Dendritic cell treated with granulocyte-macrophage colony-stimulating factor and Interleukin-4, amounts not matched to agents 40 ng/mL and 50 ng/mL, for 4 days (primary cell): ENCODE data around the gene ANTXR1.

Experiments
- H3K27ac Mint-ChIP-seq: one replicate; pipeline ENCODE4 v1.8.0; 2022; ENCODE audit warnings: mild to moderate bottlenecking, mixed read lengths
- H3K27me3 Mint-ChIP-seq: one replicate; pipeline ENCODE4 v1.8.0; 2022; ENCODE audit warnings: mild to moderate bottlenecking, mixed read lengths
- H3K36me3 Mint-ChIP-seq: one replicate; pipeline ENCODE4 v1.8.0; 2022; ENCODE audit warnings: low read depth, mixed read lengths
- H3K4me1 Mint-ChIP-seq: one replicate; pipeline ENCODE4 v1.8.0; 2022; ENCODE audit warnings: low read depth, mixed read lengths
- H3K4me3 Mint-ChIP-seq: one replicate; pipeline ENCODE4 v1.8.0; 2022; ENCODE audit warnings: mild to moderate bottlenecking, moderate library complexity, mixed read lengths
- H3K9me3 Mint-ChIP-seq: one replicate; pipeline ENCODE4 v1.8.0; 2022; ENCODE audit warnings: mixed read lengths
- intact Hi-C: fragments of 100-400 bp; cut with micrococcal nuclease; formaldehyde crosslinking; loops from one replicate; pipeline ENCODE4 v1.15.0; 2022

ANTXR1 gene

DNA sequence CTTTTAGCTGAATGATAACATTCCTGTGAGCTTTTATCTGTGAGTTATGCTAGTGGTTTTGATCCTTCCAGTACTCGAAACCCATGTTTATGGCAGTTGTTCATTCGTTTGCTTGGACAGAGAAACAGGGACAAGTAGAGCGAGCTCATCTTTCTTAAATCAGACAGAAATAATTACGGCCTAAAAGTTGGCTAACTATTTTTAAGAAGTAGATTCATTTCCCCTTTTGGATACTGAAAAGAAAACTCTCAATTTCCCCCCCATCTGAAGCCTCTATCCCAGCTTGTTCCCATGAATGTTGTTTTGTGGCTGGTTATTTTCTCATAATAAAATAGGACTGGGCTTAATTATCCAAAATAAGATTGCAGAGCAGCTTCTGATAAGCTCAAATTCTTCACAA, 67.1 kb downstream of the ANTXR1 start:
- intact Hi-C loops: loop anchor here (5.0 kb wide), 1 partner anchor 97 kb away; no protein-coding TSS in a partner anchor
- H3K27ac Mint-ChIP-seq: peak overlapping the region; percentile 87
- H3K36me3 Mint-ChIP-seq: no peaks in the 10 kb centered on the region
- H3K4me1 Mint-ChIP-seq: peaks cover 52% of the 10 kb centered on the region
- H3K27me3 Mint-ChIP-seq: no peaks in the 10 kb centered on the region
- no peaks in the 10 kb centered on the region for H3K9me3 Mint-ChIP-seq
- no peak overlapping the region for H3K4me3 Mint-ChIP-seq

- Mint-ChIP-seq H3K27me3 (no peaks in the 10 kb centered on the region), H3K36me3 (no peaks in the 10 kb centered on the region), H3K4me1 (peaks cover 56% of the 10 kb centered on the region), H3K27ac (peak overlapping the region; percentile 87), H3K9me3 (no peaks in the 10 kb centered on the region), H3K4me3 (no peak overlapping the region)
- intact Hi-C loops: loop anchor here (5.0 kb wide), 1 partner anchor 96 kb away; no protein-coding TSS in a partner anchor
Measured at GRCh38 chr2:69081001-69081580, 68.1 kb downstream of the ANTXR1 start.

DNA sequence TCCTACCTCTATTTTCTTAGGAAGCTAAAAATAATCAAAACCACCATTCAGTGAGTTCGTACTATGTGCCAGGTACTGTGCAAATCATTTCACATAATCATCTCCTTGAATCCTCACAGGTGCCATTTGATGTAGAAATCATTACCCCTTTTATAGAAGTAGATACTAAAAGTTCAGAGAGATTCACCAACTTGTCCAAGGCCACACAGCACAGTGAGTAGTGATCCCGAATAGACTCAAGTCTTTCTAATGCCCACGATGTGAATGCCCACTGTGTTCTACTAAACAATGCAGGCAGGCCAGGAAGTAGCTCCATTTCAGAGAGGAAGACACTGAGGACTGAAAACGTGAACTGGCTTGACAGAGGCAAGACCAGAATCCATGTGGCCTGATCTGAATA, 68.8 kb downstream of the ANTXR1 start:
- intact Hi-C loops: loop anchor here (5.0 kb wide), 1 partner anchor 96 kb away; no protein-coding TSS in a partner anchor
- no peaks in the 10 kb centered on the region for H3K36me3 Mint-ChIP-seq
- H3K9me3 Mint-ChIP-seq: no peaks in the 10 kb centered on the region
- H3K27ac Mint-ChIP-seq: peak overlapping the region; percentile 87
- peaks cover 63% of the 10 kb centered on the region for H3K4me1 Mint-ChIP-seq
- no peaks in the 10 kb centered on the region for H3K27me3 Mint-ChIP-seq
- peak overlapping the region; percentile 40 for H3K4me3 Mint-ChIP-seq

DNA sequence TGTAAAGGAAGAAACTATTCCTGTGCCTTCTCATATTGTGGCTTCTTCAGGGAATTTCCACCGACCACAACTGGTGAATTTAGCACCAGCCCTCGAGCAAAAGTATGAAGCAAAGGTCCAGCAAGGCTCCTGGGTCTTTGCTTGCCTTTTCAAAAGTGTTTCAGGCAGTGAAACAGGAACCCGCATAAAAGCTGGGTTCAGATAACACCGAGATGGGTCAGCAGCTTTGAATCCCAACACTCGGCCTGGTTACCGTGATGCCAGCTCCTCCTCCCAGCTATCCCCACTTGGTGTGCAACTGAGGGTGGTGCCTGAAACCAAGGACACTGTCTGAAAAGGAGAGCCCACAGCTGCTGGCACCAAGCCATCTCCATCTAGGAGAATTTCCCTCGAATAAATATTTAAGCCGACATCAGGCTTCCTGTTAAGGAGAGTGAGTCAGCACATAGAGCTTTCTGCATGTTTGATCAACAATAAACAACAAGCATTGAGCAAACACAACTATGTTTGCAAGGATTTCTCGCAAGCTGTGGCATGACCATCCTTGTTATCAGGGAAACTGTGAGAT, 69.5 kb downstream of the ANTXR1 start:
- H3K27ac Mint-ChIP-seq: peak overlapping the region; percentile 87
- H3K9me3 Mint-ChIP-seq: no peaks in the 10 kb centered on the region
- H3K27me3 Mint-ChIP-seq: peaks cover under 1% of the 10 kb centered on the region
- peak overlapping the region; percentile 40 for H3K4me3 Mint-ChIP-seq
- intact Hi-C loops: loop anchor here (5.0 kb wide), 1 partner anchor 95 kb away; no protein-coding TSS in a partner anchor
- no peaks in the 10 kb centered on the region for H3K36me3 Mint-ChIP-seq
- H3K4me1 Mint-ChIP-seq: peaks cover 69% of the 10 kb centered on the region

DNA sequence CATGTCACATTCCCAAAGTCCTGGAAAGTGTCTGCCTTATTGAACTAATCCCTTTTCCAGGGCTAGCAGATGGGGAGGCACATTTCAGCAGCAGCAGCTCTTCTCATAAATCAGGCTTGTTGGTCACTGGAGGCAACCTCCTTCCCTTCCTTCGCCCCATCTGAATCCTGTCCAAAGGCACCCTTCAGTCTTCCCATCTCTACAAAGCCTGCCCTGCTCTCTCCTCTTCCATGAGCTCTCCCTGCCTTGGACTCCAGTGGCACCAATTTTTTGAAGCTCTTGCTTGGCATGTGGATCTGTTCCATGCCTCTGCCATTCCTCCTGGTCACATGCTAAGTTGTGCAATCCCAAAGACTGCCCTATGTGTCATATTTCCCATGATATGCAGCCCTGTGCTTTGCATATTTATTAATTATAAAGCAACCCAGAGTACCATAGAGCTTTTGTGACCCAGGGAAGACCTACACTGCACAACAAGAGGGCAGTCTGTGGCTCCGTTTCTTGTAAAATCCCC, 70.3 kb downstream of the ANTXR1 start:
- no peaks in the 10 kb centered on the region for H3K9me3 Mint-ChIP-seq
- peaks cover 2% of the 10 kb centered on the region for H3K27me3 Mint-ChIP-seq
- H3K27ac Mint-ChIP-seq: peak overlapping the region; percentile 87
- peak overlapping the region; percentile 18 for H3K4me3 Mint-ChIP-seq
- intact Hi-C loops: loop anchor here (5.0 kb wide), 1 partner anchor 94 kb away; no protein-coding TSS in a partner anchor
- H3K4me1 Mint-ChIP-seq: peaks cover 77% of the 10 kb centered on the region
- no peaks in the 10 kb centered on the region for H3K36me3 Mint-ChIP-seq

DNA sequence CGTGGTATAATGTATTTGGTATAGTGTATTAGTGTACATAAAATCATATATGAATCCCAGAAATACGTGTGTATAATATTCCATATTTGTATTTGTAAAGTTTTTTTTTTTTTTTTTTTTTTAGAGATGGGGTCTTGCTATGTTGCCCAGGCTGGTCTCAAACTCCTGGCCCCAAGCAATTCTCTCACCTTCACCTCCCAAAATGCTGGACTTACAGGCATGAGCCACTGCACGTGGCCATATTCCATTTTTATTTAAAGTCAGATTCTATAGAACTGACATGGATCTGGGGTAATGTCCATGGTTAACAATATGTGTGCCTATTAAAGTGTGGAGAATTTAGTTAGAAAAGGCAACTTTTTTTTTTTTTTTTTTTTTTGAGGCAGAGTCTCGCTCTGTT, 71.5 kb downstream of the ANTXR1 start:
- Mint-ChIP-seq H3K36me3 (no peaks in the 10 kb centered on the region), H3K4me1 (peaks cover 83% of the 10 kb centered on the region), H3K27ac (no peak overlapping the region), H3K27me3 (peaks cover 2% of the 10 kb centered on the region), H3K4me3 (no peak overlapping the region), H3K9me3 (no peaks in the 10 kb centered on the region)
- intact Hi-C loops: loop anchor here (5.0 kb wide), 1 partner anchor 93 kb away; no protein-coding TSS in a partner anchor

DNA sequence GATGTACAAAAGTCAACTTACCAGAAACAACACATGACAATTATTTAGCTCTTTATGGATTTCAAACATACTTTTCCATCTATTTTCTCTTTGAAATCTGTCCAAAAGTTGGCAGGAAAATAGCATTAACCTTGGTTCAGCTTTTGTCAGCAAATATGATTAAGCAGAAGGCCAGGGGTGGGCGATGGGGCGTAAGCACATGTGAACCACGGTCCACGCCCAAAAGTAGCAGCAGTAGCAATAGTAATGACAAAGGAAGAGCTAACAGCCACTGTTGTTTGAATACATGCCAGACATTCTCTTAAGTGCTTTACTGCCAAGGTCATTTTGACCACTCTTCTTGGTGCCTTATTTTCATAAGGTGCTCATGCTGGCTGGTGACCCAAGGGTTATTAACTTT, 73.5 kb downstream of the ANTXR1 start:
- Mint-ChIP-seq H3K4me1 (peaks cover 78% of the 10 kb centered on the region), H3K4me3 (no peak overlapping the region), H3K9me3 (no peaks in the 10 kb centered on the region), H3K27me3 (peaks cover 2% of the 10 kb centered on the region), H3K27ac (peak overlapping the region; percentile 68), H3K36me3 (no peaks in the 10 kb centered on the region)
- intact Hi-C loops: no loop called here

DNA sequence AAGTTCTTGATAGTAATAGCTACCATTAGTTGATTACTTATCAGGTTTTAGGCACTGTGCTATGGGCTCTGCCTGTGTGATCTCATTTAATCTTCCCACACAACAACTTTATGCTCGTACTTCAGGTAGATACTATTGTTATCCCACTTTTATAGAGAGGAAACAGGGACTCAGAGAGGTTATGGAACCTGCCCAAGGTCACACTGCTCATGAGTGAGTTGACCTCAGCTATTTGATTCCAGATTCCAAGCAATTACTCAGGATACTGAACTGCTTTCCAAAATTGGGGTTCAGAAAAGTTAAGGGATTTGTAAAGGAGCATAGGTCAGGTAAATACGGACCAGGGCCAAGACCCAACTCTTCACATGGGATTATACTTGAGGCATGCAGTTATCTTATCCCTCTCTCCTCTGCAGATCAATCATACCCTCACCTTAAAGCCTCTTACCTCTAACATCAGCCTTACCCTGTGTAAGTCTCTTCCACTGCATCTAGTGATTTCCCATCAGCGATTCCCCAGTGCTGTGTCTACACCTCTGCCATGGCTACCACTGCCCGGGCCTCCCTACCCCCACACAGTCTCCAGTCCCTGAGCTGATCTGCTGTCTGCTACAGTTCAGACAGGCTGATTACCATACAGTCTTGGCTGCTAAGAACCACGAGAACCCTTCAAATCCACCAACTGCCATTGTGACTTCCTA, 74.4 kb downstream of the ANTXR1 start:
- Mint-ChIP-seq H3K4me1 (peaks cover 74% of the 10 kb centered on the region), H3K4me3 (no peak overlapping the region), H3K9me3 (no peaks in the 10 kb centered on the region), H3K27me3 (peaks cover 2% of the 10 kb centered on the region), H3K27ac (peak overlapping the region; percentile 83), H3K36me3 (no peaks in the 10 kb centered on the region)
- intact Hi-C loops: no loop called here

- no peak overlapping the region for H3K4me3 Mint-ChIP-seq
- intact Hi-C loops: no loop called here
- peaks cover 69% of the 10 kb centered on the region for H3K4me1 Mint-ChIP-seq
- no peaks in the 10 kb centered on the region for H3K9me3 Mint-ChIP-seq
- H3K27me3 Mint-ChIP-seq: peaks cover 2% of the 10 kb centered on the region
- H3K36me3 Mint-ChIP-seq: no peaks in the 10 kb centered on the region
- peak overlapping the region; percentile 83 for H3K27ac Mint-ChIP-seq
Measured at GRCh38 chr2:69087912-69088240, 74.9 kb downstream of the ANTXR1 start.

GRCh38 chr2:69088466-69088865, 75.5 kb downstream of the ANTXR1 start:
- peaks cover 2% of the 10 kb centered on the region for H3K27me3 Mint-ChIP-seq
- intact Hi-C loops: no loop called here
- H3K4me3 Mint-ChIP-seq: no peak overlapping the region
- no peaks in the 10 kb centered on the region for H3K36me3 Mint-ChIP-seq
- H3K27ac Mint-ChIP-seq: peak overlapping the region; percentile 83
- no peaks in the 10 kb centered on the region for H3K9me3 Mint-ChIP-seq
- peaks cover 63% of the 10 kb centered on the region for H3K4me1 Mint-ChIP-seq

DNA sequence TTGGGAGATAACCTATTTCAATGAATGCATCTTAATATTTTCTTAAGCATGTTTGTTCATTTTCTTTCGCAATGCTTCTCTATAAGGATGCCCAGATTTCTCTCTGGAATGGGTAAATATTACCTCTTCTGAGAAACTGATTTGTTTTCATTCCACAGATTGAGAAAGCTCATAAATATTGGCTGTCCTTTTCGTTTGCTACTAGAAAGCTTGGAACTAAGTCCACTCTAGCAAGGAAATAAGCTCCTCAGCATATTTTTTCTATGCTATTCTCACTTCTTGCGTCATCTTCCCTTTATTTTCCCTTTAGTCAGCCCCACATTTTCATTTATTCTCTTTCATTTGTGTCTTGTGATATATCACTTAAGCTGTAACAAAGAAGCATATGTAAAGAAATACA, 76.3 kb downstream of the ANTXR1 start:
- Mint-ChIP-seq H3K27me3 (peaks cover 2% of the 10 kb centered on the region), H3K36me3 (no peaks in the 10 kb centered on the region)

DNA sequence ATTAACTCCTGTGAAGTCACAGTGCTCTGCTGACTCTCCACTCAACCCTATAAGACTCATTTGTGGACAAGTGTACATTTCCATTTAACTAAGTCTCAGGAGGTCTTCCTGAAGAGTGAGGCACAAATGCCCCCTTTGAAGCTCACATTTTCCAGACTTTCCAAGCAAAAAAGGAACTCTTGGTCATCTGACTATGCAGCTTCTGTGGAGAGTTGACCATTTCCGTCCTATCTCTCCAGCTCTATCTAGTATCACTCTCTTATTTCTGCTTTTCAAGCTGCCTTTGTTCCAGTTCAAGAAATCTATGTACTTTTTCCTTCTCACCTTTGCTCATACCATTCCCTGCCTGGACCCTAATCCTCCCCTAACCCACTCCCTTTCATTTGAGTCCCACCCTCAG, 77.0 kb downstream of the ANTXR1 start:
- Mint-ChIP-seq H3K9me3 (no peaks in the 10 kb centered on the region), H3K36me3 (no peaks in the 10 kb centered on the region), H3K27ac (peak overlapping the region; percentile 83), H3K4me1 (peaks cover 58% of the 10 kb centered on the region), H3K4me3 (no peak overlapping the region), H3K27me3 (peaks cover 2% of the 10 kb centered on the region)
- intact Hi-C loops: no loop called here

More for the DNA sequence above, 76.3 kb downstream of the ANTXR1 start:
- peak overlapping the region; percentile 83 for H3K27ac Mint-ChIP-seq
- intact Hi-C loops: no loop called here
- H3K9me3 Mint-ChIP-seq: no peaks in the 10 kb centered on the region
- peaks cover 56% of the 10 kb centered on the region for H3K4me1 Mint-ChIP-seq
- no peak overlapping the region for H3K4me3 Mint-ChIP-seq

GRCh38 chr2:69090820-69091219, 77.8 kb downstream of the ANTXR1 start:
- peaks cover 61% of the 10 kb centered on the region for H3K4me1 Mint-ChIP-seq
- intact Hi-C loops: no loop called here
- no peaks in the 10 kb centered on the region for H3K36me3 Mint-ChIP-seq
- no peaks in the 10 kb centered on the region for H3K9me3 Mint-ChIP-seq
- peak overlapping the region; percentile 83 for H3K27ac Mint-ChIP-seq
- peaks cover 2% of the 10 kb centered on the region for H3K27me3 Mint-ChIP-seq
- no peak overlapping the region for H3K4me3 Mint-ChIP-seq

DNA sequence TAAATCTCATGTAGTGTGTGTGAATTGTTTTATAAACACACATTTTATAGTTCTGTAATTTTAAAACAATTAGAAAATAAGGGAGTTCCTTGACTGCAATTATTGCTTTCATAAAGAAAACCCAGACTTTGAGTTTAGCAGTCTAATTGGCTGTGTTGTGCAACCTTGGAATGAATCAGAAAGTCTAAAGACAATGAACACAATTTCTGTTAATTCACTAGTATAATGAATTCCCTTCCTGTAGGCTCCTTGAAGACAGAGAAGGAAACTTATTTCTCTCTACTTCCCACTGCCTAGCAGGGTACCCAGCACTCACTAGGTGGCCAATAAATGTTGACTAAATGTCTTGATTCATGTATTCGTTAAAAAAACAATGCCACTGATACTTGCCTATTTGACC, 79.9 kb downstream of the ANTXR1 start:
- Mint-ChIP-seq H3K36me3 (no peaks in the 10 kb centered on the region), H3K4me3 (no peak overlapping the region), H3K9me3 (no peaks in the 10 kb centered on the region), H3K27me3 (no peaks in the 10 kb centered on the region), H3K27ac (no peak overlapping the region), H3K4me1 (peaks cover 51% of the 10 kb centered on the region)
- intact Hi-C loops: no loop called here
